IPS-18c (cell line): ENCODE measurements around the gene LRP1.

Experiments used
- H3K4me3 ChIP-seq: 2 replicates; pipeline ENCODE4 v1.7.0; 2013; ENCODE audit warnings: low read depth, mild to moderate bottlenecking, low read length, moderate library complexity; ENCODE audit not compliant: insufficient read depth
- H3K9me3 ChIP-seq: one replicate; pipeline ENCODE4 v1.6.1; 2013; ENCODE audit warnings: mild to moderate bottlenecking, low read length, moderate library complexity; ENCODE audit not compliant: control insufficient read depth, insufficient read depth

LRP1 gene

DNA sequence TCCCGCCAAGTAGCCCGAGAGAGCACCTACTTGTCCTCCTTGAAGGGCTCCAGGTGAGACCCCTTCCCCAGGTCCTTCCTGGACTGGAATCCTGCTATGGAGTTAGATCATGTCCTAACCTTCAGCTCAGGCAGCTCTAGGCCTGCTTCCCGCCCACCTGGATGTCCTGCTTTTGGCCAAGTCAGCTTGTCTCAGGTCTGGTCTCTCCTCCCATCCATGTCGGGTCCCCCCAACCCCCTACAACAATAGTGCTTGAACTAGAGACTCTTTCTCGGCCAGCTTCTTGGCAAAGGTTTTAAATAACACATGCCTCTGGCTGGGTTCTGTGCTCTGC lies 35.8 kb upstream of the LRP1 start:
- H3K4me3 ChIP-seq, result peak overlapping the region; percentile 12; the same call in 1 of the 2 replicates

DNA sequence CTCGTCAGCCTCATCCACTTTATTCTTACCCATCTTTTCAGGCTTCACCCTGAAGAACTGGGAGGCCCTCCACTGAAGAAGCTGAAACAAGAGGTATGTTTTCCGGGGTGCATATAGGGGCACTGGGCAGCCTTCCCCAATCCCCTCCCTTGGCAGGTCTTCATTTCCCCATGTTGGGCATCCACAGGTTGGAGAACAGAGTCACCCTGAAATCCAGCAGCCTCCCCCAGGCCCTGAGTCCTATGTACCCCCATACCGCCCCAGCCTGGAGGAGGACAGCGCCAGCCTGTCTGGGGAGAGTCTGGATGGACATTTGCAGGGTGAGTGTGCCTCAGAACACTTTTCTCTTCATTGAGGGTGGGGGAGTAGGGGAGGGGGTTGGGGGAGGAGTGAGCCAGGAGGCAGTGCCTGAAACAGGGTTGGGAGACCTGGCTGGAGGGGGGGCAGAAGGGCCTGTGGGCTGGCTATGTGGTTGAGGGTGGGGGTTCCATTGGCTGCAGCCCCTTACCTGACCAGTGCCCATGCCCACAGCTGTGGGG lies 35.3 kb upstream of the LRP1 start:
- Histone ChIP-seq H3K4me3 (peak overlapping the region; percentile 12; the same call in 1 of the 2 replicates), H3K9me3 (no peaks in the 10 kb centered on the region)

More for the DNA sequence above, 35.8 kb upstream of the LRP1 start:
- no peaks in the 10 kb centered on the region for H3K9me3 ChIP-seq

DNA sequence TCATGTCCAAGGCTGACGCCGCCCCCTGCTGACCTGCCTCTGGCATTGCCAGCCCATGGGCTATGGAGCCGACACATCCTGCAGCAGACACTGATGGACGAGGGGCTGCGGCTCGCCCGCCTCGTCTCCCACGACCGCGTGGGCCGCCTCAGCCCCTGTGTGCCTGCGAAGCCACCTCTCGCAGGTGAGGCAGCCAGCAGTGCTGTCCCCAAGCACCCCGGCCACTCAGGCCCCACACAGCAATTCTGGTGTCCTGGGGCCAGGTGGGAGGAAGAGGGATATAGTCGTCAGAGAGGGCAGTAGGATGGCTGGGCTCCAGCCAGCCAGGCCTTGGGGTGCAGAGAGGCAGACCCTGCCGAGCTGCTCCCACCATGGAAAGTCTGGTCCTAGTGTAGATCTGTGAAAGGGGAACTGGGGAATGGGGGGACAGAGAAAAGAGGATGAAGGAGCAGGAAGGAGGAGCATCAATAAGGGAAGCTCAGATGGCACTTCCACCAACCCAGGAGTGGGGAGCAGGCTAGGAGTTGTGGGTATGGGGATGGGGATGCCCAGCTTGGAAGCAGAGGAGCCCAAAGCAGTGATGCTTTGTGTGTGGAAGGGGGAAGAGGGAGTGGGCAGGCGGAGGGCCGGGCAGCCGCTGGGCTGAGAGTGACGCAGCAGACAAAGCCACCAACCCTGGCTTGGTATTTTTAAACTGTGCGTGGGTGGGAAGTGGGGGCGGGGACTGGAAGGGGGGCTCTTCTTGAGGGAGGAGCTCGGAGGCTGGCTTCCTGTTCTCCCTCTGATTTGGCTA lies 34.7 kb upstream of the LRP1 start:
- no peak overlapping the region for H3K4me3 ChIP-seq

DNA sequence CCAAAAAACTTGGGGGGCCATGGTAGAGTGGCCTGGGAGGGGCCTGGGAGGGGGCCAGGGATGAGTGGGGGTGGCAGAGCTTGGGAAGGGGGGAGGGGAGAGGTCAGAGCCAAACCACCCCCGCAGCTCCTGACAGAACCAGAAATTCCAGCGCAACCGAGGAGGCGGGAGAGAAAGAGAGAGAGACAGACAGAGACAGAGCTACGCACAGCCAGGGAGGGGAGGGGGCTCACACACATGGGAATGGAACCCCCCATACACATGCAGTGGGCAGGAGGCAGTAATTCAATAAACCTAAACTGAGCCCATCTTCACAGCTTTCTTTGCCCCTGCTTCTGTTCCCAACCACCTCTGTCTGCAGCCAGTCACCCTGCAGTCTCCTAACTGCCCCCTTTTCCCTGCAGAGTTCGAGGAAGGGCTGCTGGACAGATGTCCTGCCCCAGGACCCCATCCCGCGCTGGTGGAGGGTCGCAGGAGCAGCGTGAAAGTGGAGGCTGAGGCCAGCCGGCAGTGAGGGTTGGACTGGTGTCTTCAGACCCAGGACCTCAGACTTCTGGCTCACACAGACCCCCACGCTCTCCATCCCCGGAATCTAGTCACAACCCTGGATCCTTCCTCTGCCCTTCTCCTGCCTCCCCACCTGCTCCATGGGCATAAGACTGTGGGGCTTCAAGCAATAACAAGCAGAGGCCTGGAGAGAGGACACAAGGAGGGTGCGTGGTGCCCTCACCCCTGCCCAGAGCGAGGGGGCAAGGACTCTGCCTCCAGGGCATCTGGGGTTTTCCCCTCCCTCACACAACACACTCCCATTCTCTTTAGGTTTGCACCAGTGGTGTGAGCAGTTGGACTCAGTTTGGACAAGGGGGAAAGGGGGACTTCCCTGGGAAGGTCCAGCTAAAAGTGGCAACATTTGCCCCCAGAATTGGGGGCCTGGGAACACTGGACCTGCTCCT lies 33.8 kb upstream of the LRP1 start:
- H3K4me3 ChIP-seq, result no peak overlapping the region
- H3K9me3 ChIP-seq, result no peaks in the 10 kb centered on the region

More for the DNA sequence above, 34.7 kb upstream of the LRP1 start:
- H3K9me3 ChIP-seq, result no peaks in the 10 kb centered on the region

DNA sequence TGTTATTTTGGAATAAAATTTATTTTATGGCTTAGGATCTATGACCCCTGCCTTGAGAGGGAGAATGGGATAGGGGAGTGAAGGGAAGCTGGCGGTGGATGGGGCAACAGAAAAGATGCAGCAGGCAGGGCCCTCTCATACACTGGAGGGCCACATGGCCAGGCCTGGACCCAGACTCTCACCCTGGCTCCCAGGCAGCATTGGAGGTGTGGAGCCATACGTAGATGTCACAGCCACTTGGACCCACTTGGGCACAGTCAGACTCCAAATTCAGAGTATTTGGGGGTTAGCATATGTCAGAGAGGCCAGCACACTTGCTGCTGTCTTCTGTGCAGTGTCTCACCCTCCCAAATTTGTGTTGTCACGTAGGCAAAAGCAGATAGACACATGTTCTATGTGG lies 32.8 kb upstream of the LRP1 start:
- Histone ChIP-seq H3K4me3 (no peak overlapping the region), H3K9me3 (no peaks in the 10 kb centered on the region)

DNA sequence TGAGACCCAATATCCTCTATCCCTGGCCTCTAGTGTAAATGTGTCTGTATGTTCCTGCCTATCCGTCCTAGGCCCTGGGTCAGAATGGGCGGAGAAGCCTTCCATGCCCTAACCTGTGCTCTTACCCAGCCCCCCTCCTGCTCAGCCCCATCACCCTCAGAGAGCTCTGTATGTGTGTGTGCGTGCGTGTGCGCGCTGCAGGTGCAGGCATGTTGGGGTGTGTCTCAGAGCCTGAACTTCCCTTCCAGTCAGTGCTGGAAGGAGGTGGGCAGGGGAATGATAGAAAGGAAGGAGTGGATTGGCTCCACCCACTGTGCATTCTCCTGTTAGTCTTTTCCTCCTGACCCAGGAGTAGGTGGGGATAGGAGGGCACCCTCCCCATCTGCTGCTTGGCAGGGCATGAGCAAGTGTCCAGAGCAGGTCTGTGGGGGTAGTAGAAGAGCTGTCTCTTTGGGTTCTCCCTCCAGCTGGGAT lies 32.1 kb upstream of the LRP1 start:
- H3K9me3 ChIP-seq, result no peaks in the 10 kb centered on the region
- H3K4me3 ChIP-seq, result no peak overlapping the region

DNA sequence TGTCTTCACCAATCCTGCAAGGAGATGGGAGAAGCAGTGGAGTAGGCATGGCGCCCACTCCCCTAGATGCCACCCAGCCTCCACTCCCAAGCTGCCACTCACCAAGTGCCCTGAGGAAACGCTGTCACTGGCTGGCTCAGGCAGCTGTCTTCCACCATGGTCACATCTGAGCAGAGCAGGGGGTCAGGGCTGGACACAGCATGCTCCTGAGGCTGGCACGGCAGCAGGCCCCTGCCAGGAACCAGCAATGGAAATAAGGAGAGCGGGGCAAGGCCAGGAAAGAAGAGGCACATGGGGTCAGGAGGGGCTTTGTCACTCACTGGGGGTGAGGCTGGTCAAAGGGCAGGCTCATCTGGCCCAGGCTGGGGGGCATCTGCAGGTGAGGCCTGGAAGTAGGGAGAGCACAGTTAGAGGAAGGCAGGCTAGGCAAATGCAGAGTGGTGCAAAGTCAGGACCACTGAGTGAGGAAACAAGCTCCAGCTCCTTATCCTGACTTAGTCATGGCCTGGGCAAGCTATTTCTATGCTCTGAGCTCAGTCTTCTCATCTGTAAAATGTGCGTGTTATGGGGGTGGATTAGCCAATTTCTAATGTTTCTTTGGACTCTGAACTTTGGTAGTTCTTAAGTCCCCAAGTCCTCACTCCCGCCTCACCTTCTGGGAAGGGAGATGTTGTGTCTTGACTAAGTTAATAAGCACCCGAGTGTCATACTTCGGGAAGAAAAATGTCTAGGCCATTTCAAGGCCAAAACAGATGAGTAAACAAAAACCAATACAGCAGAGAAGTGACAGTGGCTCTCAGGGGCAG lies 31.3 kb upstream of the LRP1 start:
- Histone ChIP-seq H3K9me3 (no peaks in the 10 kb centered on the region), H3K4me3 (no peak overlapping the region)

DNA sequence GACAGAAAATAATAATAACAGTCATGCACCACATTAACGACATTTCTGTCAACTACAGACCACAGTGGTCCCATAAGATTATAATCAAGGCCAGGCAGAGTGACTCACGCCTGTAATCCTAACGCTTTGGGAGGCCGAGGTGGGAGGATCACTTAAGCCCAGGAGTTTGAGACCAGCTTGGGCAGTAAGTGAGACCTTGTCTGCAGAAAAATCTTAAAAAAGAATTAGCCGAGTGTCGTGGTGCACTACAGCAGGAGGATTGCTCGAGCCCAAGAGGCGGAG lies 30.8 kb upstream of the LRP1 start:
- H3K9me3 ChIP-seq, result no peaks in the 10 kb centered on the region
- H3K4me3 ChIP-seq, result no peak overlapping the region

DNA sequence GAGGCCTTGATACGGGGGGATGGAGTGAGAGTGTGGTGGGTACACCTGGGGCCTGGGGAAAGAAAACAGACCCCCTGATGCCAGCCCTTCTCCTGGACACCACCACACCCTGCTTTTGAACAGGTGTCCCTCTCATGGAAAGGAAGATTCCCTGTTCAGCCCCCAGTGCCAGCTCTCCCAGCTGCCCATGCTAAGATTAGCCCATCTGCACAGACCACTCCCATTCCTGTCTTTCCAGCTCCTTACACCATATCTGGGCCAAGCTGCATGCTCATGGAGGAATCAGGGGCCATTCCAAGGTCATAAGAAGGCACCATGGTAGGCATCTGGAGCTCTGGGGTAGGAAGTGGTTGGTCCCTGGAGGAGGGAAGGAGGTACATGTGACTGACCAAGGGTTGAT lies 29.7 kb upstream of the LRP1 start:
- H3K4me3 ChIP-seq, result no peak overlapping the region
- H3K9me3 ChIP-seq, result no peaks in the 10 kb centered on the region

DNA sequence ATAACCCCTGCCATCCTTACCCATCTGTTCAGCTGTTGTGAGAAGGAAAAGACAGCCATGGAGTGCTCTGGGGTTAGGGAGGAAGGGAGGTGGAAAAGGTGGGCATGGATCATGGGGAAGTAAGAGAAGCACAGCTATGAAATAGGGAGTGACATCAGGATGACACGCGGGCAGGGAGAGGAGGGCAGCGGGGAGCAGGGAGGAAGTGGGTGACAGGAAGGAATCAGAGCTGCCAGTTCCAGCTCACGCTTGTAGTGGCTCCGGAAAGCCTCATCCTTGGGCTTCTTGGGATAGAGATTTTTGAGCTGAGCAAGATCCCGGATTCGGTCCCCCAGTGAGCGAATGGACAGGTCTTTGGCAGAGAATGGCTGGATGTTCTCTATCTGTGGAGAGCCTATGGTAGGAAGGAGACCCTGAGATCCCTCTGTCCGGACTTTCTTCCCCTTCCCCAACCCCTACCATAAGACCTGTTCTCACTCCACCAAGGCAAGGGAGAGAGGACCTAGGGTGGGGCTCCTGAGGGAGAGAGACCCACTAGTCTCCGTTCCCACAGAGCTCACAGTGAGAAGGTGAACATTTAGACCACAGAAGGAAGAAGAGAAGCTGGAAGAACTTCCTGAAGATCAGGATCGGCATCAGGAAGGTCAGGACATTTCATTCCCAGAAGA lies 29.1 kb upstream of the LRP1 start:
- Histone ChIP-seq H3K4me3 (no peak overlapping the region), H3K9me3 (no peaks in the 10 kb centered on the region)

DNA sequence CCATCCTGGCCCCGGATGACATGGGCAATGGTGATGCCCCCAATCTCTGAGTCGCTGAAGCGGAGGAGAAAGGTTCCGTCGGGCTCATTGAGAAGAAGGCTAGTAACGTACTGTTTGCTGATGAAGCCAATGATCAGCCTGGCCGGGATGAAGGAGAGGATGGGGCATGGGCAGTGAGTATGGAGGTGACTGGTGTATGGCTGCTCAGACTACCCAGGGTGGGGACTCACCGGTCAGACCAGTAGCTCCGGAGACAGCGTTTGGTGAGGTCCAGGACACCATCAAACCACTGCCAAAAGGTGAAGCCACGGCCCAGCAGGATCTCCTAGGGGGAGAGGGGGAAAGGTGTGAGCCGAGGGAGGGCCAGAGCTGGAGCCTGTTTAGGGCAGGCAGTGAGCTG lies 28.5 kb upstream of the LRP1 start:
- no peak overlapping the region for H3K4me3 ChIP-seq

DNA sequence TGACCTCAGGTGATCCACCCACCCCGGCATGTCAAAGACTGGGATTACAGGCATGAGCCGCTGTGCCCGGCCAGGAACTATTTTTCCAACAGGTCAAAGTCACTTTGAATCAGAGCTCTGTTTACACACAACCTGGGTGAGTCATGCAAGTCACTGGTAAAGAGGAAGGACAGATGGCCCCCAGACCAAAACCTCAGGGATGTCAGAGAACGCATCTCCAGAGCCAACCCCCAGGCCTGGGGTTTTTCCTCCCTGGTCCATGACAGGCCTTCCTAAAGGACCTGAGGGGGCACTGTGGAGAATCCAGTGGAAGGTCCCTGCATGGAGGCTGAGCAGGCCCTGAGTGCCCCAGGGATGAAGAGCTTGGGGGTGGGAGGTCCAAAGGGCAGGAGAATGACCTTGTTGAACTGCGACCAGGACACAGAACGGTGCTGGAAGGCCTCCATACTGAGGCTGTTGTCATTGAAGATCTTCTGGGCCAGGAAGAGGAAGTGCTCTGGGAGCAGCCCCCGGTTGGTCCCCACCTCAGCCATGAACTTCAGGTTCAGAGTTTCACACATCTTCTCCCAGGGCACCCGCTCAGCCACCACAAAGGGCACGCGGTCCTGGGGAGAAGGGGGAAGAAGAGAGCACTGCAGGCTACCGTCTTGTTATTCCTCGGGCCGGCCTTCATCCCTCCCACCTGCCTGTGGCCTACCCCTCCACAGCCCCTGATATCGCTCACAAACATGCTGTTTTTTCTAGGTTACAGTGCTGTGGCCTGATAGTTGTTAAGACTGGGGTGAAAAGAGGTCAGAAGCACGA lies 26.2 kb upstream of the LRP1 start:
- Histone ChIP-seq H3K4me3 (no peak overlapping the region), H3K9me3 (no peaks in the 10 kb centered on the region)

More for the DNA sequence above, 28.5 kb upstream of the LRP1 start:
- H3K9me3 ChIP-seq, result no peaks in the 10 kb centered on the region

DNA sequence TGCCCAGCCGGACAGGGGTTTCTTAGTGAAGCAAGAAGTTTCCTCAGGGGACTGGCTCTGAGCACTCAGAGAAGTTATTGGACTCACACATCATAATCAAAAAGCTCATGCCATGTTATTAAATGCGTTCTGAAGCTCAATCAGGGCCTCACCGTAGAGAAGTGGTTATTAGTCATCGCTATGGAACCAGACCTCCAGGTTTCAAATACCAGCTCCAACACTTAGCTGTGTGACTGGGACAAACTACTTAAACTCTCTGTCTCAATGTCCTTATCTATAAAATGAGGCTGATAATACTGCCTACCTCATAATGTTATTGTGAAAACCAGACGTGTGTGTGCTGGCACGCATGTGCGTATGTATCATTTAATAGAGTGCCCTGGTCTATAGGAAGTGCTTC lies 24.4 kb upstream of the LRP1 start:
- Histone ChIP-seq H3K4me3 (no peak overlapping the region), H3K9me3 (no peaks in the 10 kb centered on the region)

DNA sequence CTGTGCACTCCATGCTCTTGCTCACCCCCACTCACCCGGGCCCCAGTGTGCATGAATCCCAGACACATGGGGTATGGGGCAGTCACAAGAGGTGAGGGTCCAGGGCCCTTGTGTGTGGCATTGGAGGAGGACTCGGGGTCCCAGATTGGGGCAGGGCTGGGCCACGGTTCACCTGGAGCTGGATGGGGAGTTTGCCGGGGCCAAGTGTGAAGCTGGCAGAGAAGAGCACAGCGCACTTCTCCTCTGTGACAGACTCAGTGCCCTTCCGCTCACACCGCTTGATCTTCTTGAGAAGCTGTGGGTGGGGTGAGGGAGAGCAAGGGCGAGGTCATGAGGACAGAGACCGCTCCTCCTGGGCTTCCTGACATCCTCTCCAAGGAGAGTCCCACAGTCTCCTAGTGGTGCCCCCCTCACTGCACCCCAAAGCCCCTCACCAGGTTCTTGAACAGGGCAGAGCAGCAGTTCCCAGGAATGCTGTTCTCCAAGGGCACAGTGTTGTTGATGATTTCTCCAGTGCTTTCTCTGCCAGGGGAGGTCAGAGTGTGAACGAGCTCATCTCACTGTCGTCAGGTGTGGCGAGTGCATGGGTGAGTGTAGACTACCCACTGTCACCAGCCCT lies 23.9 kb upstream of the LRP1 start:
- H3K4me3 ChIP-seq, result no peak overlapping the region
- H3K9me3 ChIP-seq, result no peaks in the 10 kb centered on the region

DNA sequence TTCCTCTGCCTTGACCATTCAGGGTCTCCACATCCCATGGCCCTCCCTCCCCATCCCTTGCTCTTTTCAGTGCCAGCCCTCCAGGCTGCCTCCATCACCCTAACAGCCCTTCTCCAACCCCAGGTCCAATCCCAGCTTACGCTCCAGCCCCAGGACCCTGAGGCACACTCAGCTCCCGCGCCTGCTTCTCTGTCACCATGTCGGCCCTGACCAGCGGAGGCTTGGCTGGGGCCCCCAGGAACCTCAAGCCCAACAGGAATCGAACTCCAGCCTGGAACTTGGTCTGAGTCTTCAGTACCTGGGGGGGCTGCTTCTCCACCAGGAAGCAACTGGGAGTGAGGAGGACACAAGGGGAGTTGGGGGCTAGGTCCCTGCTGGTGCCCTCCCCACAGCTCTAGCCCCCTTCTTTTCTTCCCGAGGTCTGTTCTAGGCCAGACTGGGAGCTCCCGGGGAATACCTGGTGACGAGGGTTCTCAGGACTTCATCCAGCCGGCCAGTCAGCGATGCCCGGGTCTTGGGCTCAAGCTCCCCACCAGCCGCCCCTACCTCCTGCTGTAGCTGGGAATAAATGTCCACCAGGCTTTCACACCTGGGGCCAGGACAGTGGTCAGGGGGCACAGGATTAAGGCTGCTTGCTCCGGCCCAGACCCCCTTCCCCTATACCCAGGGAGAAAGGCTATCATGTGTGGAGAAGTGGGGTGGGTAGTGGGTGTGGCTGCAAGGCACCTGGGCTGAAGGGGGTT lies 23.1 kb upstream of the LRP1 start:
- Histone ChIP-seq H3K4me3 (no peak overlapping the region), H3K9me3 (no peaks in the 10 kb centered on the region)
